ENCODE data around the gene TYSND1.
"Not testable (repeated sequence)": the region's sequence is repeated elsewhere in the genome, so short reads cannot be mapped to it uniquely, and the experiment has no call there.

DNA sequence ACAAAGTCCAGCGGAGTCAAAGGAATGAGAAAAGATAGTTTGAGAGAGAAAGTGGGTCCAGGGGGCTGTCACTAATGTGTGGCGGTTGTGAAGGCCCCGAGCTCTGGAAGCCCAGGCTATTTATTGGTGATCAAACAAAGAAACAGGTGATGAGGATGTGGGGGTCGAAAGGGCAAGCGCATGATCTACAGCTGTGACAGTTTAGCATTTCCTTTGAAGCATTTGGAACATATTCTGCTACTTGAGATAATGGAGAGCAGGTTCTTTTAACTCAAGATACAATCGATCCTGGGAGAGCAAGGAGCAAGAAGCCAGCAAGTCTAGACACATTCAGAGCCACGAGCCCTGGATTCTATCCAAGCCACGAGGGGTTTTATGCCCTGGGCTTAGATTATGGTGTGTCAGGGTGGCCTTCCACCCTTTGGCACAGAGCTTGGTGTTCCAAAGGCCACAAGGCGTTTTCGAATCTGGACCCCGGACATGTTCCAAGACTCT, 45.4 kb downstream of the TYSND1 start:
- TF ChIP-seq SIN3A (IDR thresholded peaks at IDR 0.05; ENCODE audit: low read depth); CTCF (IDR thresholded peaks at IDR 0.05 in 2 of 3, conservative IDR thresholded peaks at IDR 0.05 in 1 of 3; ENCODE audit: borderline replicate concordance in 1 of 3, insufficient read depth in 1 of 3, low read depth in 2 of 3, low read length in 2 of 3); YY1 (IDR thresholded peaks at IDR 0.05; ENCODE audit: extremely low read depth, insufficient replicate concordance, low read depth, low read length); EZH2phosphoT487 (IDR thresholded peaks at IDR 0.05; ENCODE audit: borderline replicate concordance); EZH2 (IDR thresholded peaks at IDR 0.05); SP1 (IDR thresholded peaks at IDR 0.05; ENCODE audit: low read depth); POLR2A (IDR thresholded peaks at IDR 0.05; ENCODE audit: borderline replicate concordance, extremely low read depth, insufficient read depth, insufficient read length); MAX (IDR thresholded peaks at IDR 0.05); POLR2AphosphoS5 (IDR thresholded peaks at IDR 0.05; ENCODE audit: low read depth, low read length); JUND (IDR thresholded peaks at IDR 0.05); ZNF274 (IDR thresholded peaks at IDR 0.05; ENCODE audit: low read depth, low read length): not testable (repeated sequence)
- TF ChIP-seq, protein P1, sequence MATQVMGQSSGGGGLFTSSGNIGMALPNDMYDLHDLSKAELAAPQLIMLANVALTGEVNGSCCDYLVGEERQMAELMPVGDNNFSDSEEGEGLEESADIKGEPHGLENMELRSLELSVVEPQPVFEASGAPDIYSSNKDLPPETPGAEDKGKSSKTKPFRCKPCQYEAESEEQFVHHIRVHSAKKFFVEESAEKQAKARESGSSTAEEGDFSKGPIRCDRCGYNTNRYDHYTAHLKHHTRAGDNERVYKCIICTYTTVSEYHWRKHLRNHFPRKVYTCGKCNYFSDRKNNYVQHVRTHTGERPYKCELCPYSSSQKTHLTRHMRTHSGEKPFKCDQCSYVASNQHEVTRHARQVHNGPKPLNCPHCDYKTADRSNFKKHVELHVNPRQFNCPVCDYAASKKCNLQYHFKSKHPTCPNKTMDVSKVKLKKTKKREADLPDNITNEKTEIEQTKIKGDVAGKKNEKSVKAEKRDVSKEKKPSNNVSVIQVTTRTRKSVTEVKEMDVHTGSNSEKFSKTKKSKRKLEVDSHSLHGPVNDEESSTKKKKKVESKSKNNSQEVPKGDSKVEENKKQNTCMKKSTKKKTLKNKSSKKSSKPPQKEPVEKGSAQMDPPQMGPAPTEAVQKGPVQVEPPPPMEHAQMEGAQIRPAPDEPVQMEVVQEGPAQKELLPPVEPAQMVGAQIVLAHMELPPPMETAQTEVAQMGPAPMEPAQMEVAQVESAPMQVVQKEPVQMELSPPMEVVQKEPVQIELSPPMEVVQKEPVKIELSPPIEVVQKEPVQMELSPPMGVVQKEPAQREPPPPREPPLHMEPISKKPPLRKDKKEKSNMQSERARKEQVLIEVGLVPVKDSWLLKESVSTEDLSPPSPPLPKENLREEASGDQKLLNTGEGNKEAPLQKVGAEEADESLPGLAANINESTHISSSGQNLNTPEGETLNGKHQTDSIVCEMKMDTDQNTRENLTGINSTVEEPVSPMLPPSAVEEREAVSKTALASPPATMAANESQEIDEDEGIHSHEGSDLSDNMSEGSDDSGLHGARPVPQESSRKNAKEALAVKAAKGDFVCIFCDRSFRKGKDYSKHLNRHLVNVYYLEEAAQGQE (IDR thresholded peaks at IDR 0.05; ENCODE audit: low read depth) = not testable (repeated sequence)
- TF ChIP-seq, protein P2, sequence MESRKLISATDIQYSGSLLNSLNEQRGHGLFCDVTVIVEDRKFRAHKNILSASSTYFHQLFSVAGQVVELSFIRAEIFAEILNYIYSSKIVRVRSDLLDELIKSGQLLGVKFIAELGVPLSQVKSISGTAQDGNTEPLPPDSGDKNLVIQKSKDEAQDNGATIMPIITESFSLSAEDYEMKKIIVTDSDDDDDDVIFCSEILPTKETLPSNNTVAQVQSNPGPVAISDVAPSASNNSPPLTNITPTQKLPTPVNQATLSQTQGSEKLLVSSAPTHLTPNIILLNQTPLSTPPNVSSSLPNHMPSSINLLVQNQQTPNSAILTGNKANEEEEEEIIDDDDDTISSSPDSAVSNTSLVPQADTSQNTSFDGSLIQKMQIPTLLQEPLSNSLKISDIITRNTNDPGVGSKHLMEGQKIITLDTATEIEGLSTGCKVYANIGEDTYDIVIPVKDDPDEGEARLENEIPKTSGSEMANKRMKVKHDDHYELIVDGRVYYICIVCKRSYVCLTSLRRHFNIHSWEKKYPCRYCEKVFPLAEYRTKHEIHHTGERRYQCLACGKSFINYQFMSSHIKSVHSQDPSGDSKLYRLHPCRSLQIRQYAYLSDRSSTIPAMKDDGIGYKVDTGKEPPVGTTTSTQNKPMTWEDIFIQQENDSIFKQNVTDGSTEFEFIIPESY (IDR thresholded peaks at IDR 0.05; ENCODE audit: extremely low read depth, insufficient replicate concordance, low read length) = not testable (repeated sequence)

Measured in HCT116 (cell line).